ENCODE results near the gene TPSB2.

The TPSB2 gene

GRCh38 chr16:1181404-1182315, 48.3 kb downstream of the TPSB2 start:
- no peak for DNase-seq

- DNase-seq: no peak
These were observed 49.2 kb downstream of the TPSB2 start for GRCh38 chr16:1180549-1181403.

Measured in NCI-H774 (cell line).